GM18508 (cell line): Measurements from ENCODE around the gene TNK1.

Experiments used
- ATAC-seq: cut with Tn5 transposase; IDR thresholded peaks from one replicate; pipeline ENCODE4 v1.9.1; 2021; ENCODE audit warnings: moderate number of reproducible peaks; ENCODE audit not compliant: insufficient read depth, unreplicated experiment

TNK1 gene

DNA sequence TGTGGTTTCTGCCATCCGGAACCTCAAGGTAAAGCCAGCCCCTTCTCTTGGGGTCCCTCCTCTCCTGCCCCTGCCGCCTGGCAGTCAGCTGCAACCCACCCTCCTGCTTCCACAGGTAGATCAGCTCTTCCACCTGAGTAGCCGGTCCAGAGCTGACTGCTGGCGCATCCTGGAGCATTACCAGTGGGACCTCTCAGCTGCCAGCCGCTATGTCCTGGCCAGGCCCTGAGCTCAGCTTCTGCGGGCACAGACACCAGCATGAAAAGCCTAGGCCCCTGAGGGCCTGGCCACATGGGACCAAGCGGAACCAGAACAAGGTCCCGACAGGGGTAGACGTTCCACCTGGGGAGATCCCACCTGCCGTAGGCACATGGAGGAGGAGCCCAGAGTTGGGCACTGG, 8.0 kb downstream of the TNK1 start:
- no peak for ATAC-seq

DNA sequence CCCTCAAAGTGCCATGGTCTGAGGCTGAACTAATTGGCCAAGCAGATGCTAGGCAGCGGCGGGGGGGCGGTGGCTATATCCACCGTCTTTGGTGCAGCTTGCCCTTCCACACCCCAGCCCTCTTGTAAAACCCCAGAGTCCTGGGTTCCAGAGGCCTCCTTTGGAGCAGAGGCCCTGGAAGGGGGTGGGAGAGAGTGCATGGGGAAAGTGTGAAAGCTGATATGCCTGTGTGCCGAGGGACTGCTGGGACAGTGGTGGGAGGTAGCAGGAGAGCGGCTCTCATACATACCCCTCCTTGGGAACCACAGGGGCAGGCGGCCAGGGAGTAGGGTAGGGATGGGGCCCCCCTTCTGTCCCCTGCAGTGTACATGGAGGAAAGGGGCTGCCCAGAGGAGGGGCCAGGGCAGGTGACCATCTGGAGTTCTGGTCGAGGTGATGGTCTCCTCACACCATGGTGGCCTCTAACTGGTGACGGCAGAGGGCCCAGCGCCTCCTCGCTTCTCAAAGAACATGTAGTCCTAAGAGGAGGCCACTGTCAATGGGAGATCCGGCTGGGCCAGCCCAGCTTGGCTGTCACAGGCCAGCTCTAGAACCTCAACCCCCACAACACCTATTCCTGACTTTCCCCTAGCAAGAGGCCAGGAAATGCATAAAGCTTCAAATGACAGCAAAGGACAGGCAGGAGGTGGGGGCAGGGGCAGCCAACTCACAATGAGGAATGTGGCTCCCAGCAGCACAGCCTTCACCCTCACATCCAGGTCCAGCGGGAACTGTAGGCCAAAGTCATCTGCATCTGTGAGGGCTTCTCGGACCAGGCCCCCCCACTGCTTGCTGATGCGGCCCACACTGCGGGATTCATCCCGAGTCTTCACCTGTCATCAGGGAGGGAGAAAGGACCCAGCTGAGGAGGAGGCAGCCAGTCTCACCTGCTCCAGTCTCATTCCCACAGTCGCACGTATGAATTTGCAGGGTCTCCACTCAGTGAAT, 9.3 kb downstream of the TNK1 start:
- no peak for ATAC-seq

DNA sequence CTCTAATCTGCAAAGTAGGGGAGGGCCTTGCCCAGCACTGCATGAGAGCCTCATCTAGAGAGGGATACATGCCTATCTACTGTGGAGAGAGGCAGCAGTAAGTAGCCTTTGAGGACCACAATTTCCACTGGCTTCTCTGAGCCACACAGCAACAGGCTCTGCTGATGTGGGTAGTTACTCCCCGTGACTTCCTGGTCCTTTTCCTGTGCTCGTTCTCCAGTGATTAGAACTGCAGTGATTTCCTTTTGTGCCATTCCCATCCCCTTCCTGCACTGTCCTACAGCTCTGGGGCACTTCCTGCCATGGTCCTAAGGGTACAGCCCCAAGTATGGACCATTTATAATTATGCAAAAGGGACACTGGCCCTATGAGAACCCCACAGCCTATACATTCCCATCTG, 10.4 kb downstream of the TNK1 start:
- no peak for ATAC-seq

DNA sequence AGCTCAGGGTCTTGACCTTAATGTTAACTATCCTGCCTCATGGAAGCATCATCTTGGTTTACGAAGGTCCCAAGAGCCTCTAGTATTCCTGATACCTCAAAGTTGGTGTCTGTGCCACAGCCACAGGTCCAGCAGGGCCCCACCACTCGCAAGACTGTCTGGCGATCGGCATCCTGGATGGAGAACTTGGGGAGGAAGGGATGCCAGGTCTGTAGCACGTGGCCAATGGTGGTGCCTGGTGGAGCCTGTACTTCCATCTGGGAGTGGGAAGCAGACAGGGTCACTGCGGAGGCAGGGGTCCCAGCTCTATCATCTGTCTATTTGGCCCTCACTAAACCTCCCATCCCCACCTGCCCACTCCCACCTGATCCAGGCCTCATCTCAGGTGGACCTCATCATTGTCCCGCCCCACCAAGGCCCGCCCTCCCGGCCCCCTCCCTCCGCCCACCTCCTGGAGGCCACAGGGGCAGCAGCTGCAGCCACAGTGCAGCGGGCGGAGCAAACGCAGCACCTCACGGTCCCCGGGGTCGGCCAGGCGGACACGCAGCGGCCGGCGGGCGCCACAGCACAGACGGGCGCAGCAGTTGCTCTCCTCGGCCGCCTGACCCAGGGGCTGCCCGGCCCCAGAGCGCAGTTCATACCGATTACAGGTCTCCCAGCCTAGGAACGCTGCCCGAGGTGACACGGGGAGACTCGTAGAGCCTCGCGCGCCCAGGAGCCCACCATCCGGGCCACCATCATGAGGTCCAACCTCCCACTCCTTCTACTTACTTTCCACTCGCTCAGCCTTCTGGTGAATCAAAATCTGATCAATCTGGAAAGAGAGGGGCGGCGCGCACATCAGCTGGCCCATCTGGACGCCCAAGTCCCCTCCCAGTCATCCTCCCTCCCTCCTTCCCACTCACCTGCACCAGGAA, 12.1 kb downstream of the TNK1 start:
- no peak for ATAC-seq

DNA sequence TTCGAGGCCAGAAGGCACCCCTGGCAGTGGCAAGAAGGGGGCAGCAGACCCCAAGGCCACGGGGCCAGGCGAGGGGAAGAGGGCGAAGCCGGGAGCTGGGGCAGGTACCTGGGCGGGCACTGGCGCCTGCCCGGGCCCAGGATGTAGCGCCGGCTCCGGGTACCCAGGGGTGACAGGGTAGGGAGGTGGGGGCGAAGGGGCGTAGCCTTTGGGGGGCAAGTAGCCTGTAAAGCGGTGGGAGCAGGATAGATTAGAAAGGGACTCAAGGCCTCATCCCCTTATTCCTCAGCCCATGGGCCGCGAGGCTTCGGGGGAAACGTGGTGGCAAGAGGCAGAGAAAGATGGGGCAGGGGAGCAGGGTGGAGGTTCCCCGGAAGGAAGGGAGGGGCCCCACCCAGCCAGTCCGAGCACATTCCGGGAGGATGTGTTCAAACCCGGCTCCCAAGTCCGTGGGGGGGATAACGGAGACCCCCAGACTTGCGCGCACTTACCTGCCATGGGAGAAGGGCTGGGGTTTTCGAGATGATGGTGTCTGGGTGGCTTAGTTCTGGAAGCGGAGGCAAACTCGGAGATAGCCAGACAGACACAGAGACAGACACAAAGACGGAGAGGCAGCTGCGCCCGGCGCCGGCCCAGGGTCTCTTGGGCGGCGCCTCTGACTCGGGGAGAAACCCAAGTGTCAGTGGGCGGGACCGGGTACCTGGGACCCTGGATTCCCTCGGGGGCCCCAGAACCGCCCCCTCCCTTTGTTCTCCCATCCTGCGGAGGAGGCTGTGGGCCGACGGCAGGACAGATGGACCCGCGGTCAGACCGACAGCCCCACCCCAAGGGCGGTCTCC, 12.9 kb downstream of the TNK1 start:
- ATAC-seq: no peak

DNA sequence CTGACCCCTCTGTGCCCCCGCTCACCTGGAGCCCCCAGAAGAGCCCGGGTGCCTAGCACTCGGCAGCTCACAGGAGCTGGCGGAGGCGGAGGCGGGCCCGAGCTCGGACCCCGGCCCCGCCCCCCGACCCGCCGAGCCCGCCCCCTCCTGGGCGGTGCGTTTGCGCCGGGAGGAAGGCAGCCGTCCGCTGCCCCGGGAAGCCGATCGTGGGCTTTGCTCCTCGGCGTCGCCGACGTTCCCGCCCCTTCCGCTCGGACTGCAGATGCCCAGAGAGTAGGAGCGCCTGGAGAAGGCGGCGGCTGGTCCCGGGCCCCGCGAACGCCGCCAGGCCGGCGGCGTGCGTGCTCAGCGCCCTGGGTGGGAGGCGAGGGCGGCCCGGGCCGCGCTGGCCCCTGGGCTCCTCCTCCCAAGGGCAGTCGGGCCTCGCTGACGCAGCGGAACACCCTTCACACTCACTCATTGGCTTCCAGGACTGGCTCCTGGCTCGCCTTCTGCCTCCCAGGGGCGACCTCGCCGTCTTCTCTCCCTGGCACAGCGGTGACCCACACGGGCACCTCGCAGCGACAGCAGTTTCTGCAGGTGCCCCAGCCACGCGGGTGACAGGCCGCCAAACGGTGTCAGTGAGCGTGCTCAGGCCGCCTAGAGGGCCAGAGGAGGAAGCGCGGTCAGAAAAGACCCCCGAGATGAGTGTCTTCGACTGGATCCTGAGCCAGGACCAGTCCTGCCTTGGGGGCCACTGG, 13.7 kb downstream of the TNK1 start, which contains the start of gene PLSCR3:
TSS of gene PLSCR3 (minus strand) at position 74 of the 740 bp plus-strand sequence. CDS start 415 bp downstream, outside the sequence.
- ATAC-seq: no peak

DNA sequence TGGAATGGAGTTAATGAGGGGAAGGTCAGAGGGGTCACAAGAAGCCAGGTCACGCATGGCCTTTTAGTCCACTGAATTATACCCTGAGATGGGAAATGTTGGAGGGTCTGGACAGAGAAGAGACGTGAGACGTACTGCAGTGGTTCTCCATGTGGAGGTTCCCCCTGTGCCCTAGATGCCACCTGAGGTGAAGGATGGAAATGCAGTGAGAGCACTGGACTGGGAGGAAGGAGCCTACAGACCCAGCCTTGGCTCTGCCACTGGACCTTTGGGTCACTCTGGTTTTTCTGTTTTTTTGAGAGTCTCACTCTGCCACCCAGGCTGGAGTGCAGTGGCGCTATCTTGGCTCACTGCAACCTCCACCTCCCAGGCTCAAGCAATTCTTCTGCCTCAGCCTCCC, 15.3 kb downstream of the TNK1 start:
- no peak for ATAC-seq

DNA sequence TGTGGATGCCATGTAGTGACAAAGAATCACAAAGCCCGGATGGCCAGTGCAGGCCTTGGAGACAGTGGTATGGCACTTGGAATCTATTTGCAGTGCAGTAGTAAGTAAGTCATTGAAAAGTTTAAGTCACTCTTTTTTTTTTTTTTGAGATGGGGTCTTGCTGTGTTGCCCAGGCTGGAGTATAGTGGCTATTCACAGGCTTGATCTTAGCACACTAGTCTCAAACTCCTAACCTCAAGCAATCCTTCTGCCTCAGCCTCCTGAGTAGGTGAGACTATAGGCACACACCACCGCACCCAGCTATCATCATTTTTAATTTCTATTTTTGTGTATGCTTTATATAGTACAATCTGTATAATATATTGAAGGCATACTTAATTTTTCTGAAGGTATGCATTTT, 17.7 kb downstream of the TNK1 start:
- no peak for ATAC-seq

DNA sequence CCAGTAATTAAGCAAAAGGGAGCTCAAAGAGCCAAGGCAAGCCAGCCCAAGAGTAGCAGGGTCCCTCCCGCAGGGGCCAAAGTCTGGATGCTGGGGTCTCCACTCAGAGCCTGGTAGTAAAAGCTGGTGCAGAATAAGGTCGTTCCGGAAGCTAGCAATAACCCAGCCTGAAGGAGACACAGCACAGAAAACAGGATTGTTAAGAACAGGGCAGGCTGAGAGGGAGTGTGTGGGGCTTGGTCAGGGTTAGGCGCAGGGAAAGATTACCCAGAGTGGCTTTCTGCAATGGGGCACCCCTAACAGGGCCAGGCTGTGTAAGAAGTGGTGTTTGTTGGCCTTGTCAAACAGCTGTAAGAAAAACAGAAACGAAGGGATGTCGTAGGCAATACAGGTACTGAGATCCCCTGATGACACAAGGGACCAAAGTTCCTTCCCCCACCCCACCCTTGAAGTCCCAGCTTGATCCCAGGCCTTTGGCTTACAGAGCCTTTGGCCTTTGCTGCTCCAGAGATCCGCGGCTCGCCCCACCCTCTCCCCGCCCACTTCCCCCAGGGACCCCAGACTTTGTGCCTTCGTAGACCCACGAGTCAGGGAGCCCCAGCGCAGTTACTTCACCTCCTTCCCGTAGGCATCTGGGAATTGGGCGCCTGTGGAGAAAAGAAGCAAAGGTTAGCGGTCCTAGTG, 22.3 kb downstream of the TNK1 start:
- ATAC-seq: no peak

DNA sequence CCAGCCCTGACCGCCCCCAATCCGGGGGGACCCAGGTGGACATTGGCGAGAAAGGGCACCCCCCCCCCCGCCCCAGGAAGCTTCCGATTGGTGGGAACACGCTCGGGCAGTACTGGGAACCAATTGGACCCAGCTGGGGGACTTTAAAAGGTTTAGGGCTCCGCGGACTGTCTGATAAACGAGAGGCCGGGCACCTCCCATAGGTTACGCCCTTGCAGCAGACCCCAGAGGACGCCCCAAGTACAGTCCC, 22.8 kb downstream of the TNK1 start:
- no peak for ATAC-seq

DNA sequence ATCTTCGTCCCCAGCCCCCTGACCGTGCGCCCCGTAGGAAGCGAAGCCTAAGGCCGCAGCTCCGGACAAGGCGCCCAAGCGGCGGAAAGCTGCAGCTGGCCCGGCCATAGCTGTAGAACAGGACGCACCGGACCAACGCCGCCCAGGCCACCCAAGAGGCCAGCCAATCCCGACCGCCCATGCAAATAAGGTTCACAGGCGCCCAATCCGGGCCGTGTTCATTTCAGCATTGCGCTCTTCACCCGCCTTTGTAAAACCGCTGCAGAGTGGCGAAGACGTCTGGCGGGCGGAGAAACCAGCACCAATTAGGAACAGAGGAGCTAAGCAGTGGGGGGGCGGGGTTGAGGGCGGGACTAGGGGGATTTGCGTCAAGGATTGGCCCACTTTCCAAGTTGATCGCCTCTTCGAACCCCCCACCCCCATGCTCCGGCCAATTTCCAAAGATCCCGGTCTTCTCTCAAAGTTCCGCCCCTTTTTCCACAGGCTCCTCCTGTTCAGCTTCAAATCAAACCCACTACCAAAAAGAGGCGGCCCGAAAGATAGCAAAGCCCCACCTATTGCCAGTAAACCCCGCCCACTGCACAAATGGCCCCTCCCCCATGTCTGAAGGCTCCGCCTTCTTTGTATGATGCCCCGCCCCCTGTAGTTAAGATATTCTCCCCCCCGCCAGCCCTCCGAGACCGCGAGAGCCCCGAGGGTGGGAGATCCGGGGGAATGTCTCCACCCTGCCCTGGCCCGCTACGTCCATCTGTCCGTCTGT, 23.3 kb downstream of the TNK1 start, which contains the start of gene TMEM256:
TSS of gene TMEM256 (minus strand) at position 121 of the 760 bp plus-strand sequence. CDS start at position 108, 13 bp downstream.
- ATAC-seq: no peak

DNA sequence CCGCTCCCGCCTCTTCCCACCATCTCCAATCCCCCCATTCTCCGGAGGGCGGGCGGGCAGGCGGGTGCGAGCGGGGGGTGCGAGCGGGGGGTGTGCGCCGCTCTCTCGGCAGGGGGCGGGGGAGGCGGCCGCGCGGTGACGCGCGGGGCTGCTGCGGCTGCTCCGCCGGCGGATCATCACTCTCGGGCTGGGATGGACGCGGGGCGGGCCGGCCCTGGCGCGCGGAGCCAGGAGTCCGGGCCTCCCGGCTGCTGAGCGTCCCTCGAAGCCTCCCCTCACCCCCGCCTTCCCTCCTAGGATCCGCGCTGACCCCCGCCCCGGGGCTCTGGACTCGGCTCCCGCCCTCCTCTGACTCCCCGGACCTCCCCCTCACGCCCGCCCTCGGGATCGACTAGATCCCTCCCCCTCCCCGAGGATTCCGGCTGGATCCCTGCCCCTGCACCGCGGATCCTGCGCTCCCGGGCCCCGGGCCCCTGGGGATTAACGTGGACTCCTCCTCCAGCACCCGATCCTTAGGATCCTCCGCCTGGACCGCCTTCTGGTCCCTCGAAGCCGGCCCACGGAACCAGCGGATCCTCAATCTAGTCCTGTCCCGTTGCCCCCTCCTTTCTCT, 24.0 kb downstream of the TNK1 start:
- ATAC-seq: no peak

DNA sequence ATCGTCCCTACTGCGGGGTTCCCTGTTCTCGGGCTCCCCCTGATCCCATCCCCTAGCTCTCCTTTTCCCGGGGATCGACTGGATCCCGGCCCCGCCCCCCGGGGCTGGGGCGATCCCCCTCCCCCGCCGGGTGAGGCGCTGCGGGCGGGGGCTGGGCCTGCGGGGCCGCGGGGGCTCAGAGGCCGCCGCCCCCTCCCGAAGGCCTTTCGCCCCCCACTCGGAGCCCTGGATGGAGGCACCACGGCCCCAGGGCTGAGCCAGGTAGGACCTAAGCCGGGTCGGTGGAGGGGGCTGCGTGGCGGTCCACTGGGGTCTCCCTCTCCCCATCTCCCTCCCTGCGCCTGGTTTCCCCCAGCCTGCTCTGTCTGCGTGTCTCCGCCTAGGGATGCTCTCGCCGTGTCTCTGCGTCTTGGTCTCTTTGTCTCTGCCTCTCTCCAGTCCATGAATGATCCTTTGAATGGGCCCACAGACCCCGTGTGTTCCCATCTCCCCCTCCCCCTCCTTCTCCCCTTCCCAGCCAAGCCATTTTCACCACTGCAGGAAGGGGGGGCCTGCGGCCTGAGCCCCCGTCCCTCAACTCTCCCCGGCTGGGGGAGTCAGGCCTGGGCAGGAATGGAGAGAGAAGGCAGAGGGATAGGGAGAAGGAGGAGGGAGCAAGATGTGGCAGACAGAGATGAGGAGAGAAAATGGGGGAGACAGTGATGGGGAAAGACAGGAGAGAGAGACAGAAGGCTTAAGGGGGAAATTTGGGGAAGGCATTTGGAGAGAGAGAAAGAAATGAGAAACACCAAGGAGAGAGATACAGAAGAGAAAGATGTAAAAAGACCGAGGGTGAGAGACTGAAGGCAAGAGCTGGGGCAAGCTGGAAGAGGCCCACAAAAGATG, 24.7 kb downstream of the TNK1 start:
- ATAC-seq: no peak

DNA sequence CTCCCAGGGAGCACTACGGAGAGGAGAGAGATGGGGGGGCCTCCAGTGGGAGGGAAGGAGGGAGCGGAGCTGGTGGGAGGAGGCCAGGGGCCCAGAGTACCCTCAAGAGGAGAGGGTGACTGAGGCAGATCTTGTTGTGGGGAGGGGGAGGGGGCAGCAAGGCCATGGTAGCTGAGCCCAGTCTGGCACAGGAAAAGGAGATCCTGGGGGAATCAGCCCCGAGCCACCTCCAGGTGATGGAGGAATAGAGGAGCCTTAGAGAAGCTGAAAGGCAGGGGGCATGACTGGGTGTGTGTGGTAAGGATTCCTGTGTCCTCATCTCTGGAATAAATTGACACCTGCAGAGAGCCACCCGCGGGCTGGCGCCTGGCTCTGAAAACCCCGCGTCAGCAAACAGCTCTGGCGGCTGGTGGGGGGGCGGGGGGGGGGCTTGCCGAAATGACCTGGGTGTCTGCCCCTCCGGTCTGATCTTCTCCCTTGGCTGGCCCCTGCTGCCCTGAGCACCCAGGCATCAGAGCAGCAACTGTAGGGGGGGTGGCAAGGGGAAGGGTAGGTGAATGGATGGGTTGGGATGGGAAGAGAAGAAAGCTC, 25.4 kb downstream of the TNK1 start:
- no peak for ATAC-seq

DNA sequence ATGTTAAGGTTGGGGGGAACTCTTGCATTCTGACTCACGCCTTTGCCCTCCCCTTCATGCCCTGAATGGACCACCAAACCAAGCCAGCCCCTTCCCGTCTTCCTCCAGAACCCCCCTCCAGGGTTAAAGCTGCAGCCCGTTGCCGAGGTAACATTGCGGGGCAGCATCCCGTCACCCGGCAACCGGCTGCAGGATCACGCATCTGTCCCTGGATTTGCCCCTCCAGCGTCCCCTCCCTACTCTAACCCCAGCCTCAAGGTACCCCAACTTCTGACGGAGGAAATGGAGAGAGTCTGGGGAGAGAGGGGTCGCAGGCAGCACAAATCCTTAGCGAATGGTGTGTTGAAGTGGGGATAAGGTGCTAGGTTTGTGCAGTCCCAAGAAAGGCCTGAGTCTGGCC, 26.2 kb downstream of the TNK1 start:
- no peak for ATAC-seq

DNA sequence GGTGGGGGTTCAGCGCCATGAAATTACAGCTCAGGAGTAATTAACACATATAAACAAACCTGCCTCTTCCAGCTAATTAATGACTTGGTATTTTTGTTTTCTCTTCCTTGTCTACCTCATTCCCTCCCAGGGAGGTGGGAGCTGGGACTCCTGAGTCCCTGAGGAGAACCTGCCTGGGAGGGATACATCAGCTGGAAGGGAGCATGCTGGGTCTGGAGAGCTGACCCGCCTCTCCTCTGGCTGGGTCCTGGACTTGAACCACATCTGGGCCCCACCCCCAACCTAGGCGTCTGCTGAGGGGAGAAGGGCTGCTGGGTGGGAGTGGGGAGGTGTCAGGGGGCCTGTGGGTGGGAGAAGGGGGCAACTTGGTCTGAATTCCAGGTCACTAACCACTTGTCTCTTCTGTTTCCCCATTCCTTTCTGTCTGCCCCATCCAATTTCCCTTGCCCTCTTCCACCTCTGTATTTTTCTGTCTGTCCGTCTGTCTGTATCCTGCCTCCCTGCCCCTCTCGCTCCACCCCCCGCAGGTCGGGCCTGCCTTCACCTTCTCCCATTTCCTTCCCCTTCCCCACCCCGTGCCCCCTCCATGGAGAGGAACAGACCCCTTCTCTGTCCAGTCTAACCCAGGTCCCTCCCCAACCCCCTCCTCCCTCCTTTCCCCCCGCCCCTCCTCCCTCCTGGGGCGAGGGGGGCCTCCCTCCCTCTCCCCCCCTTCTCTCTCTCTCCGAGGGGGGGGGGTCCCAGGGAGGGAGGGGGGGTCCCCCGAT, 26.8 kb downstream of the TNK1 start, which contains the start of gene NLGN2:
TSS of gene NLGN2 (plus strand) at position 361 of the 767 bp plus-strand sequence. CDS start 411 bp downstream, outside the sequence.
- no peak for ATAC-seq
